Measurements from ENCODE around the gene ARHGEF11.

DNA sequence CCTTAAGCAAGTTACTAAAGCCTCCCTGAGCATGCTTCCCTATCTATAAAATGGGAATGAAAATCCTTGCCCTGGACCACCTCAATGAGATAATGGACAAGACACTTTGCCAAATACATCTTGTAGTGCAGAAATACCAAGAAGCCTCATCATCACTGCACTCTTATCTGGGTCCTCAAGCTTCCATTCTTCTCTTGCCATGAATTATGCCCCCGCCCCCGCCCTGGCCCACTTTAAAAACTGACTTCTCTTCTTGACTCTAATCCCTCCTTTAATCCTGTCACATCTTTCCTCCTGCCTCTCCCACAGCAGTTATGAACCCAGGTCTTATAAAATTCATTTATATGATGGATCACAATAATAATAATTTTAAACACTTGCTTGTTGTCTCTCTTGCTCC is 14.8 kb downstream of the ARHGEF11 start:
- TF ChIP-seq, protein P1, sequence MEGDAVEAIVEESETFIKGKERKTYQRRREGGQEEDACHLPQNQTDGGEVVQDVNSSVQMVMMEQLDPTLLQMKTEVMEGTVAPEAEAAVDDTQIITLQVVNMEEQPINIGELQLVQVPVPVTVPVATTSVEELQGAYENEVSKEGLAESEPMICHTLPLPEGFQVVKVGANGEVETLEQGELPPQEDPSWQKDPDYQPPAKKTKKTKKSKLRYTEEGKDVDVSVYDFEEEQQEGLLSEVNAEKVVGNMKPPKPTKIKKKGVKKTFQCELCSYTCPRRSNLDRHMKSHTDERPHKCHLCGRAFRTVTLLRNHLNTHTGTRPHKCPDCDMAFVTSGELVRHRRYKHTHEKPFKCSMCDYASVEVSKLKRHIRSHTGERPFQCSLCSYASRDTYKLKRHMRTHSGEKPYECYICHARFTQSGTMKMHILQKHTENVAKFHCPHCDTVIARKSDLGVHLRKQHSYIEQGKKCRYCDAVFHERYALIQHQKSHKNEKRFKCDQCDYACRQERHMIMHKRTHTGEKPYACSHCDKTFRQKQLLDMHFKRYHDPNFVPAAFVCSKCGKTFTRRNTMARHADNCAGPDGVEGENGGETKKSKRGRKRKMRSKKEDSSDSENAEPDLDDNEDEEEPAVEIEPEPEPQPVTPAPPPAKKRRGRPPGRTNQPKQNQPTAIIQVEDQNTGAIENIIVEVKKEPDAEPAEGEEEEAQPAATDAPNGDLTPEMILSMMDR (IDR thresholded peaks at IDR 0.05) = no peak
- TF ChIP-seq ZFX (IDR thresholded peaks at IDR 0.05; ENCODE audit: borderline replicate concordance) = no peak

Measured in 22Rv1 (cell line).